Mesenteric fat pad (tissue), 1 donor: ENCODE results near the gene SH3GL3. TPM values are rescaled to one million over a fixed set of nuclear protein-coding genes. Genes with fewer than 3 reads are reported as not detected.

ENCODE experiments used
- DNase-seq: peaks from one replicate; pipeline ENCODE4 v3.0.0-alpha.2; 2020; ENCODE audit warnings: low spot score
- total RNA-seq: library from RNA; stranded (reverse); fragmentation: NEBNext Ultra II Directional; extraction: Animal tissue kit (Norgen Biotek cat#: 25700); gene quantifications from one replicate; pipeline ENCODE4 v1.2.1, GENCODE V29; 2021
- donor health status: DM: yes; HTN: yes; CAD: no.

The SH3GL3 gene
- total RNA-seq, 1 donor from 2014 or later, result not detected

- no peak for DNase-seq
Measured at GRCh38 chr15:83565138-83565537, 118.0 kb downstream of the SH3GL3 start.

- no peak for DNase-seq
Measured at GRCh38 chr15:83565553-83566159, 118.5 kb downstream of the SH3GL3 start.

- no peak for DNase-seq
Measured at GRCh38 chr15:83567318-83567717, 120.2 kb downstream of the SH3GL3 start.

- DNase-seq, result no peak
Measured at GRCh38 chr15:83569341-83569740, 122.2 kb downstream of the SH3GL3 start.

GRCh38 chr15:83570756-83571155 is 123.6 kb downstream of the SH3GL3 start:
- no peak for DNase-seq

GRCh38 chr15:83571820-83572707 is 124.9 kb downstream of the SH3GL3 start:
- DNase-seq, result no peak

GRCh38 chr15:83574345-83574744 is 127.2 kb downstream of the SH3GL3 start:
- no peak for DNase-seq

- no peak for DNase-seq
Measured at GRCh38 chr15:83578691-83579090, 131.6 kb downstream of the SH3GL3 start.

GRCh38 chr15:83581381-83581780 is 134.2 kb downstream of the SH3GL3 start:
- DNase-seq, result no peak

GRCh38 chr15:83582381-83582780 is 135.2 kb downstream of the SH3GL3 start:
- no peak for DNase-seq

- no peak for DNase-seq
Measured at GRCh38 chr15:83585601-83586335, 138.6 kb downstream of the SH3GL3 start.

- no peak for DNase-seq
Measured at GRCh38 chr15:83587091-83587490, 139.9 kb downstream of the SH3GL3 start.

- DNase-seq, result no peak
Measured at GRCh38 chr15:83588441-83588840, 141.3 kb downstream of the SH3GL3 start.

- no peak for DNase-seq
Measured at GRCh38 chr15:83592370-83593040, 145.4 kb downstream of the SH3GL3 start.

GRCh38 chr15:83595191-83595590 is 148.1 kb downstream of the SH3GL3 start:
- DNase-seq, result no peak

GRCh38 chr15:83598031-83598430 is 150.9 kb downstream of the SH3GL3 start:
- no peak for DNase-seq

GRCh38 chr15:83602021-83602420 is 154.9 kb downstream of the SH3GL3 start:
- no peak for DNase-seq

- DNase-seq, result no peak
Measured at GRCh38 chr15:83604549-83604948, 157.4 kb downstream of the SH3GL3 start.

GRCh38 chr15:83605111-83605945 is 158.2 kb downstream of the SH3GL3 start:
- no peak for DNase-seq

GRCh38 chr15:83610132-83610531 is 163.0 kb downstream of the SH3GL3 start:
- no peak for DNase-seq
